B cell (primary cell): ENCODE measurements around the gene TAF8. TPM values are rescaled to one million over a fixed set of nuclear protein-coding genes. Genes with fewer than 3 reads are reported as not detected.

ENCODE experiments used
- ATAC-seq: fragments of 200-7000 bp; cut with Tn5 transposase; one replicate; pipeline ENCODE4 v1.10.0; 2021; ENCODE audit warnings: low read depth, mild to moderate bottlenecking, moderate number of reproducible peaks, moderate library complexity
- CTCF ChIA-PET: fragments of 350-600 bp; sonication (Branson Sonifier 250); formaldehyde crosslinking; loops from one replicate; lab custom pipeline; 2021; ENCODE audit warnings: antibody characterized with exemption, inconsistent platforms; lab: Charles Lee
- POLR2A ChIA-PET: fragments of 350-600 bp; sonication (Branson Sonifier 250); formaldehyde crosslinking; loops from one replicate; lab custom pipeline; 2021; ENCODE audit warnings: antibody characterized with exemption; lab: Charles Lee
- DNase-seq: peaks from one replicate; pipeline ENCODE4 v3.0.0; 2013
- H2AFZ ChIP-seq: 2 replicates; pipeline ENCODE4 v1.6.1; 2012; ENCODE audit warnings: mild to moderate bottlenecking, low read depth, low read length; ENCODE audit not compliant: insufficient read depth, poor library complexity, severe bottlenecking
- H3K27ac ChIP-seq, 2 donors: 1 replicate in 1 of 2; 2 replicates in 1 of 2; pipeline ENCODE4 v1.5.1; 2012 to 2013; ENCODE audit warnings: low read length in 2 of 2, mild to moderate bottlenecking in 2 of 2, moderate library complexity in 1 of 2
- H3K27me3 ChIP-seq, 4 experiments: fragments of 200-600 bp in 1 of 4; sonication (generic) in 1 of 4; replicated peaks in 1 of 4; 1 replicate in 2 of 4; 2 replicates in 2 of 4; pipeline versions ENCODE4 v1.6.1 to v1.7.0; 2013 to 2016; ENCODE audit warnings: low read length in 3 of 4, mild to moderate bottlenecking in 2 of 4, mixed read lengths in 1 of 4, moderate library complexity in 1 of 4; ENCODE audit not compliant: insufficient read depth in 4 of 4, control insufficient read depth in 3 of 4; ENCODE audit errors: control extremely low read depth in 1 of 4
- H3K36me3 ChIP-seq, 2 experiments: replicated peaks in 1 of 2; 1 replicate in 1 of 2; 2 replicates in 1 of 2; pipeline versions ENCODE4 v1.6.1 to v1.7.1; 2013; ENCODE audit warnings: low read length in 1 of 2; ENCODE audit not compliant: insufficient read depth in 2 of 2, control insufficient read depth in 1 of 2; ENCODE audit errors: control extremely low read depth in 1 of 2, extremely low read depth in 1 of 2
- H3K4me1 ChIP-seq, 2 donors: fragments of 200-600 bp in 1 of 2; sonication (generic) in 1 of 2; 1 replicate in 1 of 2; 2 replicates in 1 of 2; pipeline versions ENCODE4 v1.5.1 to v1.6.1; 2013 to 2017; ENCODE audit warnings: low read length in 2 of 2; ENCODE audit not compliant: control insufficient read depth in 2 of 2, insufficient read depth in 2 of 2
- H3K4me2 ChIP-seq: replicated peaks from 2 replicates; pipeline ENCODE3; 2012; ENCODE audit warnings: mild to moderate bottlenecking, low read depth, low read length; ENCODE audit not compliant: poor library complexity, severe bottlenecking
- H3K4me3 ChIP-seq, 5 experiments: fragments of 200-600 bp in 1 of 5; sonication (generic) in 1 of 5; 1 replicate in 3 of 5; 2 replicates in 2 of 5; pipeline versions ENCODE4 v1.5.1 to v1.7.0; 2011 to 2016; ENCODE audit warnings: low read length in 4 of 5, mild to moderate bottlenecking in 4 of 5, low read depth in 2 of 5, control low read depth in 1 of 5, moderate library complexity in 1 of 5; ENCODE audit not compliant: insufficient read depth in 1 of 5; ENCODE audit errors: control extremely low read depth in 1 of 5, extremely low read depth in 1 of 5
- H3K79me2 ChIP-seq: fragments of 200-600 bp; sonication (generic); one replicate; pipeline ENCODE4 v1.6.0; 2016; ENCODE audit warnings: low read length; ENCODE audit not compliant: control insufficient read depth, insufficient read depth
- H3K9ac ChIP-seq: fragments of 200-600 bp; sonication (generic); 2 replicates; pipeline ENCODE4 v1.6.1; 2017; ENCODE audit warnings: mild to moderate bottlenecking, low read length, moderate library complexity
- H3K9me3 ChIP-seq, 3 donors: one replicate each; pipeline versions ENCODE4 v1.6.1 to v1.7.1; 2013; ENCODE audit warnings: low read length in 2 of 3; ENCODE audit not compliant: control insufficient read depth in 2 of 3, insufficient read depth in 1 of 3; ENCODE audit errors: control extremely low read depth in 1 of 3
- H4K20me1 ChIP-seq: 2 replicates; pipeline ENCODE4 v1.6.0; 2012; ENCODE audit warnings: mild to moderate bottlenecking, low read length; ENCODE audit not compliant: insufficient read depth, control insufficient read depth, poor library complexity, severe bottlenecking
- H3K27ac Mint-ChIP-seq: one replicate; pipeline ENCODE4 v1.8.0; 2021; ENCODE audit warnings: mixed read lengths
- H3K27me3 Mint-ChIP-seq: one replicate; pipeline ENCODE4 v1.8.0; 2021; ENCODE audit warnings: mixed read lengths
- H3K4me1 Mint-ChIP-seq: one replicate; pipeline ENCODE4 v1.8.0; 2021; ENCODE audit warnings: mixed read lengths
- H3K4me3 Mint-ChIP-seq: one replicate; pipeline ENCODE4 v1.8.0; 2021; ENCODE audit warnings: mixed read lengths
- H3K9me3 Mint-ChIP-seq: one replicate; pipeline ENCODE4 v1.8.0; 2022; ENCODE audit warnings: mixed read lengths; ENCODE audit not compliant: insufficient read depth
- EZH2 ChIP-seq: IDR thresholded peaks from 2 replicates; pipeline ENCODE4 v1.6.1; 2012; ENCODE audit warnings: borderline replicate concordance, low read depth, mild to moderate bottlenecking, moderate library complexity, low read length; ENCODE audit not compliant: insufficient read depth, poor library complexity, severe bottlenecking
- WGBS: methylation state at CpG from one replicate; pipeline ENCODE4 v1.1.5; 2013; ENCODE audit warnings: missing lambda C conversion rate; ENCODE audit not compliant: insufficient coverage; 5-methylcytosine and 5-hydroxymethylcytosine counted together
- intact Hi-C: fragments of 100-400 bp; cut with micrococcal nuclease; formaldehyde crosslinking; loops from one replicate; pipeline ENCODE4 v1.10.0; 2022
- polyA plus RNA-seq: library from polyadenylated mRNA; depleted of rRNA; stranded (reverse); fragments of >200 nt; gene quantifications from 2 replicates; pipeline ENCODE4 v1.2.3, GENCODE V29; 2012
- total RNA-seq, 2 donors: library from RNA; stranded (reverse); fragments of 120-200 nt in 1 of 2; gene quantifications; 1 replicate in 1 of 2; 2 replicates in 1 of 2; pipeline versions ENCODE4 v1.2.3 to v1.2.4, GENCODE V29; 2013 to 2022
- TF ChIP-seq, protein P1 (sequence below): fragments of 200-600 bp; IDR thresholded peaks from one replicate; pipeline ENCODE4 v1.8.0; 2022; ENCODE audit warnings: antibody characterized with exemption, mild to moderate bottlenecking

The TAF8 gene
- total and polyA plus RNA-seq, 2 donors (not counting 1 experiment from before 2014, with no cell fraction given): 30.6 to 67.0 TPM

DNA sequence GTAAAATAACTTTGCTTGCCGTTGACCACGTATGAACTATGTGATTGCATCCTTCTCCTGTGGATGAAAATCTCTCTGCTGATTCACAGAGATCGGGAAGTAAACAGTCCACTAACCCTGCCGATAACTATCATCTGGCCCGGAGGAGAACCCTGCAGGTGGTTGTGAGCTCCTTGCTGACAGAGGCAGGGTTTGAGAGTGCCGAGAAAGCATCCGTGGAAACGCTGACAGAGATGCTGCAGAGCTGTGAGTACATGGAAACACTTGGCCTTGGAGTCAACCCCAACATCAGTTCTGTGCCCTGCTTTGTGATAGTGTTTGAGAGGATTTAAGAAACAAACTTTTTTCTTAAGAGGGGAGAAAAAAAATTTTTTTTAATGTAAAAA lies 937 bp downstream of the TAF8 start:
- H3K4me3 Mint-ChIP-seq: peak overlapping the region; percentile 99
- Histone ChIP-seq H3K4me2 (peak overlapping the region; percentile 87), H3K36me3 (peaks cover 0 to 32% of the 10 kb centered on the region in 2 experiments), H3K27ac (no peak overlapping the region), H4K20me1 (peaks cover 22% of the 10 kb centered on the region), H3K79me2 (peaks cover 75% of the 10 kb centered on the region), H3K4me3 (peak overlapping the region; percentile 82 to 100 (median 93)), H3K9ac (peak overlapping the region; percentile 97), H2AFZ (no peak overlapping the region), H3K27me3 (no peaks in the 10 kb centered on the region), H3K9me3 (no peaks in the 10 kb centered on the region), H3K4me1 (peaks cover 34 to 37% of the 10 kb centered on the region in 2 donors)
- POLR2A ChIA-PET: interaction anchor here (1.2 to 3.1 kb wide), 4 partner anchors 130 to 269 kb away, joined by 5 to 36 read pairs (median 10); partner anchors contain the start of genes BYSL, MED20, TOMM6 and USP49
- CTCF ChIA-PET: interaction anchor here (0.8 to 15.3 kb wide), 7 partner anchors 22 to 318 kb away, joined by 3 to 263 read pairs (median 23); partner anchors contain the start of genes BYSL, CCND3, MED20 and PRICKLE4
- peak overlapping the region; percentile 46 for H3K27ac Mint-ChIP-seq
- H3K4me1 Mint-ChIP-seq: peaks cover 52% of the 10 kb centered on the region
- no peak for ATAC-seq
- no peaks in the 10 kb centered on the region for H3K9me3 Mint-ChIP-seq
- DNase-seq: no peak
- 48% methylated on average over 6 of the region's 8 CpGs for WGBS
- no peaks in the 10 kb centered on the region for H3K27me3 Mint-ChIP-seq
- intact Hi-C loops: loop anchor here (5.0 to 10.0 kb wide), 2 partner anchors 504 to 514 kb away; partner anchors contain the start of genes FOXP4 and UBR2
- TF ChIP-seq EZH2: no peak
- TF ChIP-seq, protein P1, sequence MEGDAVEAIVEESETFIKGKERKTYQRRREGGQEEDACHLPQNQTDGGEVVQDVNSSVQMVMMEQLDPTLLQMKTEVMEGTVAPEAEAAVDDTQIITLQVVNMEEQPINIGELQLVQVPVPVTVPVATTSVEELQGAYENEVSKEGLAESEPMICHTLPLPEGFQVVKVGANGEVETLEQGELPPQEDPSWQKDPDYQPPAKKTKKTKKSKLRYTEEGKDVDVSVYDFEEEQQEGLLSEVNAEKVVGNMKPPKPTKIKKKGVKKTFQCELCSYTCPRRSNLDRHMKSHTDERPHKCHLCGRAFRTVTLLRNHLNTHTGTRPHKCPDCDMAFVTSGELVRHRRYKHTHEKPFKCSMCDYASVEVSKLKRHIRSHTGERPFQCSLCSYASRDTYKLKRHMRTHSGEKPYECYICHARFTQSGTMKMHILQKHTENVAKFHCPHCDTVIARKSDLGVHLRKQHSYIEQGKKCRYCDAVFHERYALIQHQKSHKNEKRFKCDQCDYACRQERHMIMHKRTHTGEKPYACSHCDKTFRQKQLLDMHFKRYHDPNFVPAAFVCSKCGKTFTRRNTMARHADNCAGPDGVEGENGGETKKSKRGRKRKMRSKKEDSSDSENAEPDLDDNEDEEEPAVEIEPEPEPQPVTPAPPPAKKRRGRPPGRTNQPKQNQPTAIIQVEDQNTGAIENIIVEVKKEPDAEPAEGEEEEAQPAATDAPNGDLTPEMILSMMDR: no peak

DNA sequence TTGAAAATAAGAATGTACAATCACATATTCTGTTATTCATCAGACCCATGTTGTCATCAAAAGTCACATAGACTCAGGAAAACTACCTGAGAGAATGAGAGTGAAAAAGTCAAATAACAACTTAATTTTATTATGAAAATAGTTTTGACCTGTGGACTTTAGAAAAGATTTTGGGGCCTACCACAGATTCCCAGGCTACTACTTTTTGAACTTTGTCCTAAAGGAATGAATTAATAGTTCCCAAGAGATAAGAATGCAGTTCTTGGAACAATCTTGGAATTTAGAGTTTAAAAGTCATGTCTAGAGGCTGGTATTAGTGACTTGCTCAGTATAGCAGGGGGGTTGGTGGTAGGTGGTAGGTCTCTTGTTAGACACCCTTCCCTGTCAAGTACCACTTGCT lies 3.3 kb downstream of the TAF8 start:
- ChIA-PET POLR2A (interaction anchor here (0.7 kb wide), 1 partner anchor 29 kb away, joined by 3 read pairs; no protein-coding TSS in a partner anchor), CTCF (interaction anchor here (0.6 to 15.3 kb wide), 3 partner anchors 9 to 268 kb away, joined by 3 to 198 read pairs (median 7); partner anchors contain the start of genes PRICKLE4 and TOMM6)
- intact Hi-C loops: loop anchor here (5.0 to 10.0 kb wide), 2 partner anchors 506 to 511 kb away; partner anchors contain the start of genes FOXP4 and UBR2
- Histone ChIP-seq H4K20me1 (peaks cover 19% of the 10 kb centered on the region), H3K36me3 (peaks cover 9 to 50% of the 10 kb centered on the region in 2 experiments), H3K27me3 (no peaks in the 10 kb centered on the region), H2AFZ (no peak overlapping the region), H3K27ac (no peak overlapping the region), H3K9ac (no peak overlapping the region), H3K4me3 (no peak overlapping the region), H3K4me2 (no peak overlapping the region), H3K4me1 (peaks cover 18 to 22% of the 10 kb centered on the region in 2 donors), H3K9me3 (no peaks in the 10 kb centered on the region), H3K79me2 (peaks cover 59% of the 10 kb centered on the region)
- TF ChIP-seq EZH2: no peak
- TF ChIP-seq, protein P1: no peak
- DNase-seq: no peak
- Mint-ChIP-seq H3K9me3 (no peaks in the 10 kb centered on the region), H3K27ac (no peak overlapping the region), H3K4me3 (no peak overlapping the region), H3K27me3 (no peaks in the 10 kb centered on the region), H3K4me1 (peaks cover 30% of the 10 kb centered on the region)
- no peak for ATAC-seq
